Astrocyte (in vitro differentiated cells and primary cell): Measurements from ENCODE around the gene AMER3.

ENCODE experiments used
- EZH2 ChIP-seq: IDR thresholded peaks from 2 replicates; pipeline ENCODE4 v1.6.1; 2012; ENCODE audit warnings: mild to moderate bottlenecking, low read length, inconsistent platforms; ENCODE audit not compliant: insufficient read depth
- TF ChIP-seq, protein P1 (sequence below): IDR thresholded peaks from 2 replicates; pipeline ENCODE4 v1.5.1; 2011; ENCODE audit warnings: low read depth, mild to moderate bottlenecking, inconsistent platforms, low read length, moderate library complexity; ENCODE audit not compliant: insufficient read depth

DNA sequence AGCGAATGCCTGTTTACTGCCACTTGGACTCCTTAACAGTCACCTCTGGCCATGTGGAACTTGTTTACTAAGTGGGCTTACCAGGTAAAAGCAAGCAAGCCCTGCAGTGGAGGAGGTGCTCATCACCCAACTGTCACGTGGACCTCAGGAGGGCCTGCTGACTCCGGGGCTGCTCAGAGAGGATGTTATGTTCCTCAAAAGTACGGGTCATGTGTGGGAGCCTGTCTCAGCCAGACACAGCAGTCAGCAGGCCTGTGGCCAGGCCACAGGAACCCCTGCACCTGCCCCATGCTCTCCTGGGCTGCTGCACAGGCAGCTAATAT, 36.2 kb downstream of the AMER3 start:
- TF ChIP-seq, protein P1, sequence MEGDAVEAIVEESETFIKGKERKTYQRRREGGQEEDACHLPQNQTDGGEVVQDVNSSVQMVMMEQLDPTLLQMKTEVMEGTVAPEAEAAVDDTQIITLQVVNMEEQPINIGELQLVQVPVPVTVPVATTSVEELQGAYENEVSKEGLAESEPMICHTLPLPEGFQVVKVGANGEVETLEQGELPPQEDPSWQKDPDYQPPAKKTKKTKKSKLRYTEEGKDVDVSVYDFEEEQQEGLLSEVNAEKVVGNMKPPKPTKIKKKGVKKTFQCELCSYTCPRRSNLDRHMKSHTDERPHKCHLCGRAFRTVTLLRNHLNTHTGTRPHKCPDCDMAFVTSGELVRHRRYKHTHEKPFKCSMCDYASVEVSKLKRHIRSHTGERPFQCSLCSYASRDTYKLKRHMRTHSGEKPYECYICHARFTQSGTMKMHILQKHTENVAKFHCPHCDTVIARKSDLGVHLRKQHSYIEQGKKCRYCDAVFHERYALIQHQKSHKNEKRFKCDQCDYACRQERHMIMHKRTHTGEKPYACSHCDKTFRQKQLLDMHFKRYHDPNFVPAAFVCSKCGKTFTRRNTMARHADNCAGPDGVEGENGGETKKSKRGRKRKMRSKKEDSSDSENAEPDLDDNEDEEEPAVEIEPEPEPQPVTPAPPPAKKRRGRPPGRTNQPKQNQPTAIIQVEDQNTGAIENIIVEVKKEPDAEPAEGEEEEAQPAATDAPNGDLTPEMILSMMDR = no peak
- TF ChIP-seq EZH2 = no peak
